AG04449 (cell line): ENCODE results near the gene ZNF609.

Experiments
- CTCF ChIA-PET: fragments of 350-600 bp; formaldehyde crosslinking; extraction: SDS; loops from one replicate; lab custom pipeline; 2021; ENCODE audit warnings: antibody characterized with exemption; lab: Yijun Ruan, JAX
- POLR2A ChIA-PET: fragments of 400-600, 350-600 bp; formaldehyde crosslinking; extraction: SDS; loops from one replicate; lab custom pipeline; 2020; ENCODE audit warnings: antibody characterized with exemption, inconsistent platforms; lab: Yijun Ruan, JAX
- DNase-seq: peaks from one replicate; pipeline ENCODE4 v3.0.0-alpha.2; 2010; ENCODE audit warnings: low read depth, low spot score
- H3K4me3 ChIP-seq: 2 replicates; pipeline ENCODE4 v1.5.1; 2011; ENCODE audit warnings: low read depth, mild to moderate bottlenecking, control low read depth, low read length
- TF ChIP-seq, protein P1 (sequence below): IDR thresholded peaks from one replicate; pipeline ENCODE4 v1.5.1; 2011; ENCODE audit warnings: mild to moderate bottlenecking, moderate library complexity, low read length, control low read depth, inconsistent platforms; ENCODE audit not compliant: insufficient read depth; ENCODE audit errors: missing control alignments

Gene ZNF609

DNA sequence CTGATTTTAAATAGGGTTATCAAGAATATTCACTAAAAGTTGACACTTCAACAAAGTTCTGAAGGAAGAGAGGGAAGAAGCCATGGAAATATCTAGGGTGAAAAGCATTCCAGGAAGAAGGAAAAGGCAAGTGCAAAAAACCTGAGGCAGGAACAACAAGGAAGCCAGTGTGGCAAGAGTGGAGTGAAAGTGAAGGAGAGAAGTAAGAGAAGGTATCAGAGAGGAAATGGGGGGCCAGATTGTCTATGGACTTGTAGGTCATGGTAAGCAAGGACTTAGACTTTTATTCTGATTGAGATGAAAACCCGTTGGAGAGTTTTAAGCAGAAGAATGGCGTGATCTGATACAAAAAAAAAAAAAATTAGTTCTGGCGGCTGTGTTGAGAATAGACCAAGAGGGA lies 18.5 kb upstream of the ZNF609 start:
- no peak for DNase-seq
- POLR2A ChIA-PET, result no interaction called here
- CTCF ChIA-PET, result no interaction called here
- no peak overlapping the region for H3K4me3 ChIP-seq
- TF ChIP-seq, protein P1, sequence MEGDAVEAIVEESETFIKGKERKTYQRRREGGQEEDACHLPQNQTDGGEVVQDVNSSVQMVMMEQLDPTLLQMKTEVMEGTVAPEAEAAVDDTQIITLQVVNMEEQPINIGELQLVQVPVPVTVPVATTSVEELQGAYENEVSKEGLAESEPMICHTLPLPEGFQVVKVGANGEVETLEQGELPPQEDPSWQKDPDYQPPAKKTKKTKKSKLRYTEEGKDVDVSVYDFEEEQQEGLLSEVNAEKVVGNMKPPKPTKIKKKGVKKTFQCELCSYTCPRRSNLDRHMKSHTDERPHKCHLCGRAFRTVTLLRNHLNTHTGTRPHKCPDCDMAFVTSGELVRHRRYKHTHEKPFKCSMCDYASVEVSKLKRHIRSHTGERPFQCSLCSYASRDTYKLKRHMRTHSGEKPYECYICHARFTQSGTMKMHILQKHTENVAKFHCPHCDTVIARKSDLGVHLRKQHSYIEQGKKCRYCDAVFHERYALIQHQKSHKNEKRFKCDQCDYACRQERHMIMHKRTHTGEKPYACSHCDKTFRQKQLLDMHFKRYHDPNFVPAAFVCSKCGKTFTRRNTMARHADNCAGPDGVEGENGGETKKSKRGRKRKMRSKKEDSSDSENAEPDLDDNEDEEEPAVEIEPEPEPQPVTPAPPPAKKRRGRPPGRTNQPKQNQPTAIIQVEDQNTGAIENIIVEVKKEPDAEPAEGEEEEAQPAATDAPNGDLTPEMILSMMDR, result no peak

DNA sequence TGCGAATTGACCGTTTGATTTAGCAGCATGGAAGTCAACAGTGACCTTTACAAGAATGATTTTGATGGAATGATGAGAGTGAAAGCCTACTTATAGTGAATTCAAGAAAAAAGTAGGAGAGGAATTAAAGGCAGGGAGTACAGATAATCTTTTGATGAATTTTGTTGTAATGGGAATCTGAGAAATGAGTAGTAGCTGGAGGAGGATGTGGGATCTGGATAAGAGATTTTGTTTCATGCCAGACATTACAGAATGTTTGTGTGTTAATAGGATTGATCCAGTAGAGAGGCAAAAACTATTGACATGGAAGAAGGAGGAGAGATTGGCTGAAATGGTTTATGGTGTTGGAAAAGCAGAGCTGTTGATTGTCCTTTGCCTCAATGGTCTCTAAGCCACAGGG lies 17.4 kb upstream of the ZNF609 start:
- CTCF ChIA-PET, result interaction anchor here (1.4 kb wide), 1 partner anchor 9 kb away, joined by 4 read pairs; no protein-coding TSS in a partner anchor
- H3K4me3 ChIP-seq, result no peak overlapping the region
- POLR2A ChIA-PET, result no interaction called here

DNA sequence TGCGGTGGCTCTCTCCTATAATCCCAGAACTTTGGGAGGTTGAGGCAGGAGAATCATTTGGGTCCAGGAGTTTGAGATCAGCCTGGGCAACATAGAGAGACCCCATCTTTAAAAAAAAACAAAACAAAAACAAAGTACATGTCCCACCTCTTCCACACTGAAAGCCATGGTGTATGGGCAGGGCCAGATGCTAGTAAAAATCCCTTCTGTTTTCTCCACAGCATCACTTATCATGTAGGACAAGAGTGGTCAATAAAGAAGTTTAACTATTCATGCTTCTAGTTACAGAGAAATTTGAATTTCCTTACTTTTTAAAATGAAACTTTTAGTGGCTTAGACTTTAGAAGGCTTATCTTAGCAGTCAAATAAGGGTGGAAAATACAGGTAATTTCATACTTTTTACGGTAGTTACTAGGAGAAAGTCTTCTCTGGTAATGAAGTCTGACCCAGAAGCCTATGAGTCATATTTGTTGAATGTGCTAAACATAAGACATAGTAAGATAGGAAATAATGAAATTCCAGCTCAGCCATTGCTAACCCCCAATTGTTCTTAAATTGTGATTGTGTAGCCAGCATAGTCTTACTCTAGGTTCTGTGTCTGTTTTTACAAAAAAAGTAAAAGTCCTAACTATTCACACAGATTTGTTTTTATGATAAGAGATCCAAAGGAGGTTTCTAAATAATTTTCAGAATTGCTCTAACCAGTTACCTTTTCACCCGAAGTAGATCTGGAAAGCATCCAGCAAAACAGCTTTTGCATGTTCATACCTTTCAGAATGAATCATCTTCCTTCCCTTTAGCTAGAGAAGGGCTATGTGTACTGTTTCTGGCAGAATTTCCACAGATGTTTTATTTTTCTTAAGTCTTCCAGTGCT lies 16.4 kb upstream of the ZNF609 start:
- peak; percentile 59 for DNase-seq
- TF ChIP-seq, protein P1, result no peak
- POLR2A ChIA-PET, result no interaction called here
- CTCF ChIA-PET, result interaction anchor here (0.9 to 1.4 kb wide), 4 partner anchors 8 to 242 kb away, joined by 3 to 4 read pairs (median 4); no protein-coding TSS in a partner anchor
- H3K4me3 ChIP-seq, result no peak overlapping the region

More for the DNA sequence above, 17.4 kb upstream of the ZNF609 start:
- no peak for DNase-seq
- TF ChIP-seq, protein P1, result no peak

DNA sequence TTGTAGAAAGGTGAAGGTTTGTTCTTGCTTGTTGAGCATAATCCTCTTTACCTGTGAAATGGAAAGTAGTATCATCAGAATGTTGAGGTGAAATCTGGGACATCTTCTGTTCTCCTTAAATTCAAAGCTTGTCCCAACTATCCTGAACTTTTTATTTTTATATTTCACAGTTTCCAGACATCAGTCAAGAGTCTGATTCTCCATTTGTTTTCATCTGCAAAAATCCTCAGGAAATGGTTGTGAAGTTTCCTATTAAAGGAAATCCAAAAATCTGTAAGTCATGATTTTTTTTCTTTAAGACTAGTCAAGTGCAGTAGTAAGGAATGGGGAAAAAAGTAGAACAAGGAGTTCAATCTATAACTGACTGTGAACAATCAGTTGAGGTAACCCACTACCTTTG lies 15.5 kb upstream of the ZNF609 start:
- no peak overlapping the region for H3K4me3 ChIP-seq
- no peak for DNase-seq
- CTCF ChIA-PET, result interaction anchor here (0.9 kb wide), 2 partner anchors 14 to 242 kb away, joined by 3 read pairs; no protein-coding TSS in a partner anchor
- POLR2A ChIA-PET, result no interaction called here
- TF ChIP-seq, protein P1, result no peak

DNA sequence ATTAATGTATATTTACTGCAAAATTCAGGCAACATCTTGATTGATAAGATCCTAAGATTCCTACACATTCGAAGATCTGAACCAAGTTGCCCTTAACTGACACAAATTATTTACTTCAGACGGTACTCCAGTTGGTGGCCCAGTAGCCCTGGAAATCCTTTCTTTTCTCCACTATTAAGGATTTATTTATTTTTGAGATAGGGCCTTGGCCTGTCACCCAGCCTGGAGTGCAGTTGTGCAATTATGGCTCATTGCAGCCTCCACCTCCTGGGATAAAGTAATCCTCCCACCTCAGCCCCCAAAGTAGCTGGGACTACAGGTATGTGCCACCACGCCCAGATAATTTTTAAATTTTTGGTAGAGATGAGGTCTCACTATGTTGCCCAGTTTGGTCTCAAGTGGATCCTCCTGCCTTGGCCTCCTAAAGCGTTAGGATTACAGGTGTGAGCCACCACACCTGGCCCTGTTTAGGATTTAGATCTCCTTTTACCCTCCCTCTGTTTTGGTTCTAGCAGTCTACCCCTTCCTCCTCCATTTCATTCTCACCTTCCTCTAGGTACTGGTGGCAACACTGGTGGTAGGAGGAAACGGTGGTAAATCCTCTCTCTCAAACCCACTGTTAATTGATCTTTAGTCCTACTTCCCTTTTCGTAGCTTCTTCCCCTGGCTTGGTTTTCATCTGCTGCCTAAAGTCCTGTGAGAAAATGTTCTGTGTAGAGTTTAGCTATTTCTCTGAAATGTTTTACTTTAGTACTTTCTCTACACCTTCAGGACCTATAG lies 12.7 kb upstream of the ZNF609 start:
- CTCF ChIA-PET, result interaction anchor here (1.3 kb wide), 1 partner anchor 21 kb away, joined by 4 read pairs; no protein-coding TSS in a partner anchor
- H3K4me3 ChIP-seq, result no peak overlapping the region
- DNase-seq, result no peak
- POLR2A ChIA-PET, result no interaction called here
- TF ChIP-seq, protein P1, result no peak
